Measurements from ENCODE around the gene HIRA. TPM values are rescaled to one million over a fixed set of nuclear protein-coding genes. Genes with fewer than 3 reads are reported as not detected.

The HIRA gene
- total RNA-seq, 2 donors from 2014 or later, result 23.8 to 25.7 TPM

DNA sequence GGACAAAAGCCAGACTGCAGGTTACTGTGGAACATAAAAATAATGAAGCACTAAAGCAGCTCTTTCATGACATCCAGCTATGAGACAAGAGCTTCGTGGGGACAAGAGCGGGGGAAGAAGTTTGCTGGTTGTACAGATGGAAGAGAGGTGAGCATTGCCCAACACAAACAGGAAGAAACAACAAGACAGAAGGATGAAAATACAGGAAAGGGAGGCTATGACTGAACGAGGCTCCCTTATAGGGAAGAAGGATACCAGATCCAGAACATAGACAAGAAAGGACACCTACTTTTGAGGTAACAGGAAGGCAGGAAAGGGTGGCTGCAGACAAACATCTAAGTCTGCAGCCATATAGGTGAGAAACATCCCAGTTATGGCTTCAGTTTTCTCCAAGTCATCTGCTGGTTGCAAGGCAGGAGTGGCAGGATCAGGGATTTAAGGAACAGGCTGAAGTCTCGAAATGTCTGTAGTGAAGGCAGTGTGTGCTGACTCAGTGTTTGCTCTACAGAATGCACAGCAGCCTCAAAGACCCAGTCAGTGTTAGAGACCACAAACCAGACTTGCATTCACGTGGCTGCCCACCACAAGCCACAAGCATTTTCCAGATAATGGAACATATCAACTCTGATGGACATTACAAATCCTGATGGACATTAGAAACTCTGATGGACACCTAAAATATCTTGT is 141.9 kb downstream of the HIRA start:
- no peak overlapping the region for H3K27ac ChIP-seq
- H3K36me3 ChIP-seq, result no peaks in the 10 kb centered on the region
- H3K4me3 ChIP-seq, result no peak overlapping the region
- H3K4me1 ChIP-seq (ENCODE audit: control insufficient read depth in 1 of 2, low read depth in 2 of 2), result peaks cover 0 to 14% of the 10 kb centered on the region in 2 donors
- TF ChIP-seq, protein P1, sequence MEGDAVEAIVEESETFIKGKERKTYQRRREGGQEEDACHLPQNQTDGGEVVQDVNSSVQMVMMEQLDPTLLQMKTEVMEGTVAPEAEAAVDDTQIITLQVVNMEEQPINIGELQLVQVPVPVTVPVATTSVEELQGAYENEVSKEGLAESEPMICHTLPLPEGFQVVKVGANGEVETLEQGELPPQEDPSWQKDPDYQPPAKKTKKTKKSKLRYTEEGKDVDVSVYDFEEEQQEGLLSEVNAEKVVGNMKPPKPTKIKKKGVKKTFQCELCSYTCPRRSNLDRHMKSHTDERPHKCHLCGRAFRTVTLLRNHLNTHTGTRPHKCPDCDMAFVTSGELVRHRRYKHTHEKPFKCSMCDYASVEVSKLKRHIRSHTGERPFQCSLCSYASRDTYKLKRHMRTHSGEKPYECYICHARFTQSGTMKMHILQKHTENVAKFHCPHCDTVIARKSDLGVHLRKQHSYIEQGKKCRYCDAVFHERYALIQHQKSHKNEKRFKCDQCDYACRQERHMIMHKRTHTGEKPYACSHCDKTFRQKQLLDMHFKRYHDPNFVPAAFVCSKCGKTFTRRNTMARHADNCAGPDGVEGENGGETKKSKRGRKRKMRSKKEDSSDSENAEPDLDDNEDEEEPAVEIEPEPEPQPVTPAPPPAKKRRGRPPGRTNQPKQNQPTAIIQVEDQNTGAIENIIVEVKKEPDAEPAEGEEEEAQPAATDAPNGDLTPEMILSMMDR (IDR thresholded peaks at IDR 0.05), result no peak
- ATAC-seq (ENCODE audit: insufficient number of reproducible peaks, low FRiP score, low read depth), result no peak
- DNase-seq (ENCODE audit: low spot score), result no peak
- H3K9me3 ChIP-seq, result no peaks in the 10 kb centered on the region
- H3K27me3 ChIP-seq (replicated peaks; ENCODE audit: insufficient read depth), result no peaks in the 10 kb centered on the region

DNA sequence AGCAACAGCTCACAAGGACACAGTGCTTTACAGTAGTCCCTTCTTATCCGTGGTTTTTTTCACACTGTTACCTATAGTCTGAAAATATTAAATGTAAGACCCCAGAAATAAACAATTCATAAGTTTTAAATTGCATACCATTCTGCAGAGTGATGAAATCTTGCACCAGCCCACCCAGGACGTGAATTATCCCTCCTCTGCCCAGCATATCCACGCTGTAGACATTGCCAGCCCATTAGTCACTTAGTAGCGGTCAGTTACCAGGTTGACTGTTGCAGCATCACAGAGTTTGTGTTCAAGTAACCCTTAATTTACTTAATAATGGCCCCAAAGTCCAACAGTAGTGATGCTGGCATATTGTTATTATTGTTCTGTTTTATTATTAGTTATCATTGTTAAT is 143.6 kb downstream of the HIRA start:
- Histone ChIP-seq H3K27ac (no peak overlapping the region), H3K4me3 (no peak overlapping the region), H3K36me3 (no peaks in the 10 kb centered on the region), H3K4me1 (ENCODE audit: control insufficient read depth in 1 of 2, low read depth in 2 of 2) (peaks cover 0 to 14% of the 10 kb centered on the region in 2 donors), H3K9me3 (no peaks in the 10 kb centered on the region), H3K27me3 (replicated peaks; ENCODE audit: insufficient read depth) (no peaks in the 10 kb centered on the region)
- no peak for DNase-seq (ENCODE audit: low spot score)
- TF ChIP-seq, protein P1 (IDR thresholded peaks at IDR 0.05), result no peak
- no peak for ATAC-seq (ENCODE audit: insufficient number of reproducible peaks, low FRiP score, low read depth)

DNA sequence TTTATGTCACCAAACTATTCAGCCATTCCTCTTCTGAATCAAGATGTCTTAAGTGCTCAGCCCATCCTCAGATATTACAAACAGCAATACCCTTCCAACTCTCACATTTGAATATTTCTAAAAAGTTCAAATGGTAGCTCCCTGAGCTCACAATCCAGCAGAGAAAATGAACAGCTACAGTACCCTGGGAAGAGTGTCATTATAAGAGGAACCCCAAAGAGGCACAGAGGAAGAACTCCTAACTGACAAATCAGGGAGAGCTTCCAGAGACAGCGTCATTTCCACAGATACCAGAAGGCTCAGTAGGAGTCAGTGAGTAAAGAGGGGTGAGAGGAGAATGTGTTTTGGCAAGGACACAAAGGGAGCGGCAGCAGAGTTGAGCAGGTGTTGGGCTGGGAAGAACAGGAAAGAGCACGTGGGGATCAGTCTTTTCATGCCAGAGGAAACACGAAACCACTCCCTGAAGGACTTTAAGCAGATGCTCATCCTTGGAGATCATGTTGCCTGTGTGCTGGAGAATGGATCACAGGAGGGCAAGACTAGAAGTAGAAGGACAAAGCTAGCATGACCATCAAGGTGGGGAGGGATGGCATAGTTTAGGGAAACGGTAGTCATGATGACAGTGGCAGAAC is 144.3 kb downstream of the HIRA start:
- no peak overlapping the region for H3K27ac ChIP-seq
- peaks cover 0 to 9% of the 10 kb centered on the region in 2 donors for H3K4me1 ChIP-seq (ENCODE audit: control insufficient read depth in 1 of 2, low read depth in 2 of 2)
- DNase-seq (ENCODE audit: low spot score) (no peak), ATAC-seq (ENCODE audit: insufficient number of reproducible peaks, low FRiP score, low read depth) (no peak)
- H3K4me3 ChIP-seq, result no peak overlapping the region
- no peaks in the 10 kb centered on the region for H3K27me3 ChIP-seq (replicated peaks; ENCODE audit: insufficient read depth)
- H3K36me3 ChIP-seq, result no peaks in the 10 kb centered on the region
- TF ChIP-seq, protein P1 (IDR thresholded peaks at IDR 0.05), result no peak
- no peaks in the 10 kb centered on the region for H3K9me3 ChIP-seq

DNA sequence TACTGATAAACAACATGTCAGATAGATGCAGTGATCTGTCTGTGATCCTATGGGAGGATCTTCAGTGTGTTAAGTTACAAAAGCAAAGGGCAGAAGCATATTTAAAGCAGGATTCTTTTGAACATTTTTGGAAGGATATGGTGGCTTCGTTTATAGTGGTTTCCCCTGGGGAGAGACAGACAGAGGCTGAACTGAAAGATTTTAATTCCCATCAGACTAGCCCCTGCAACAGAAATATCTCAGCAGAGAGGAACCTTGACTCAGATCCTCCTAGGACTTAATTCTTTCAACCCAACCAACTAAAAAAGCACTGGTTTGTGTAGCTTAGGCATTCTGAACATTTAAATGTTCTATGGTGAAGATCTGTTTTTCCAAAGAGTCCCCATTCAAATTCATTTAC is 145.7 kb downstream of the HIRA start:
- Histone ChIP-seq H3K9me3 (no peaks in the 10 kb centered on the region), H3K4me3 (no peak overlapping the region), H3K27me3 (replicated peaks; ENCODE audit: insufficient read depth) (no peaks in the 10 kb centered on the region), H3K4me1 (ENCODE audit: control insufficient read depth in 1 of 2, low read depth in 2 of 2) (peaks cover 0 to 7% of the 10 kb centered on the region in 2 donors), H3K36me3 (no peaks in the 10 kb centered on the region), H3K27ac (no peak overlapping the region)
- no peak for DNase-seq (ENCODE audit: low spot score)
- TF ChIP-seq, protein P1 (IDR thresholded peaks at IDR 0.05), result no peak
- no peak for ATAC-seq (ENCODE audit: insufficient number of reproducible peaks, low FRiP score, low read depth)

Other genes starting within 250 kb of the HIRA start
- 1 to 10 TPM; 5.3 to 6.1 TPM for gene CLTCL1, start 140.0 kb downstream of the HIRA start, total RNA-seq
- 10 to 100 TPM in 1 of 2 donors, 1 to 10 TPM in 1; 6.8 to 19.2 TPM for gene MRPL40, start 812 bp upstream of the HIRA start, total RNA-seq
- 10 to 100 TPM; 59.8 to 67.7 TPM for gene C22orf39, start 16.0 kb upstream of the HIRA start, total RNA-seq
- 10 to 100 TPM; 32.0 to 32.5 TPM for gene UFD1, start 47.5 kb upstream of the HIRA start, total RNA-seq
- under 1 TPM in 1 of 2 donors, not detected in 1; 0.99 TPM for gene CDC45, start 48.2 kb upstream of the HIRA start, total RNA-seq
- gene CLDN5, start 92.7 kb upstream of the HIRA start, total RNA-seq, result 10 to 100 TPM; 41.0 to 68.0 TPM